PC-9 (cell line): ENCODE measurements around the gene LSG1. TPM values are rescaled to one million over a fixed set of nuclear protein-coding genes. Genes with fewer than 3 reads are reported as not detected.
A peak's percentile ranks its signal among the peaks of the same experiment; 100 is the strongest.

ENCODE experiments used
- BruUV-seq: library from RNA; stranded (reverse); fragments of 400-500 nt; replicated peaks from 2 replicates; lab custom pipeline; 2021; lab: Mats Ljungman, UMichigan
- CTCF ChIA-PET: fragments of 300-600 bp; sonication (Branson Sonifier 250); formaldehyde crosslinking; loops from one replicate; lab custom pipeline; 2022; ENCODE audit warnings: antibody characterized with exemption; lab: Charles Lee
- POLR2A ChIA-PET: fragments of 300-600 bp; sonication (Branson Sonifier 250); formaldehyde crosslinking; loops from one replicate; lab custom pipeline; 2022; ENCODE audit warnings: antibody characterized with exemption; ENCODE audit not compliant: unreplicated experiment; lab: Charles Lee
- DNase-seq, 2 experiments: peaks; one replicate each; pipeline versions ENCODE4 v3.0.0 to v3.0.0-alpha.2; 2015 to 2022; ENCODE audit warnings: mixed read lengths in 1 of 2
- H2AFZ ChIP-seq: fragments of 200-600 bp; sonication (generic); 2 replicates; pipeline ENCODE4 v1.8.1; 2017; ENCODE audit warnings: antibody characterized with exemption
- H3F3A ChIP-seq: fragments of 200-600 bp; sonication (generic); 2 replicates; pipeline ENCODE4 v1.8.1; 2017; ENCODE audit warnings: antibody characterized with exemption, mild to moderate bottlenecking, low read depth; ENCODE audit not compliant: insufficient read depth
- H3K27ac ChIP-seq: fragments of 200-600 bp; sonication (generic); 2 replicates; pipeline ENCODE4 v1.6.1; 2016; ENCODE audit warnings: mixed run types
- H3K27me3 ChIP-seq: fragments of 200-600 bp; sonication (generic); 2 replicates; pipeline ENCODE4 v1.6.1; 2016; ENCODE audit warnings: low read depth, mixed run types; ENCODE audit not compliant: insufficient read depth
- H3K36me3 ChIP-seq: fragments of 200-600 bp; sonication (generic); 2 replicates; pipeline ENCODE4 v1.6.1; 2016; ENCODE audit warnings: low read depth, mixed run types
- H3K4me1 ChIP-seq: fragments of 200-600 bp; sonication (generic); replicated peaks from 2 replicates; pipeline ENCODE4 v1.6.1; 2016; ENCODE audit warnings: mixed run types; ENCODE audit not compliant: insufficient read depth
- H3K4me2 ChIP-seq: fragments of 200-600 bp; sonication (generic); 2 replicates; pipeline ENCODE4 v1.6.1; 2017; ENCODE audit warnings: mixed run types
- H3K4me3 ChIP-seq: fragments of 200-600 bp; sonication (generic); 2 replicates; pipeline ENCODE4 v1.6.1; 2016; ENCODE audit warnings: mixed run types
- H3K79me2 ChIP-seq: fragments of 200-600 bp; sonication (generic); 2 replicates; pipeline ENCODE4 v1.6.1; 2017; ENCODE audit warnings: low read depth, mixed run types
- H3K9me2 ChIP-seq: fragments of 200-600 bp; sonication (generic); 2 replicates; pipeline ENCODE4 v1.8.1; 2017; ENCODE audit warnings: mild to moderate bottlenecking; ENCODE audit not compliant: insufficient read depth
- H3K9me3 ChIP-seq: fragments of 200-600 bp; sonication (generic); 2 replicates; pipeline ENCODE4 v1.8.1; 2016; ENCODE audit warnings: low read depth; ENCODE audit not compliant: insufficient read depth
- H4K20me1 ChIP-seq: fragments of 200-600 bp; sonication (generic); 2 replicates; pipeline ENCODE4 v1.8.1; 2017; ENCODE audit not compliant: insufficient read depth
- EZH2 ChIP-seq: fragments of 200-600 bp; sonication (generic); IDR thresholded peaks from 2 replicates; pipeline ENCODE4 v1.8.0; 2017; ENCODE audit warnings: antibody characterized with exemption, low read depth
- intact Hi-C: fragments of 100-400 bp; cut with micrococcal nuclease; formaldehyde crosslinking; loops from one replicate; pipeline ENCODE4 v1.10.0; 2022; ENCODE audit not compliant: unreplicated experiment
- total RNA-seq: library from RNA; stranded (reverse); gene quantifications from 2 replicates; pipeline ENCODE4 v1.2.3, GENCODE V29; 2021
- TF ChIP-seq, protein P1 (sequence below): fragments of 200-600 bp; sonication (generic); conservative IDR thresholded peaks from 2 replicates; pipeline ENCODE4 v1.6.1; 2017; ENCODE audit warnings: mixed run types, antibody characterized with exemption, mild to moderate bottlenecking, moderate library complexity

The LSG1 gene
- total RNA-seq, 1 experiment from 2014 or later = 71.8 TPM

DNA sequence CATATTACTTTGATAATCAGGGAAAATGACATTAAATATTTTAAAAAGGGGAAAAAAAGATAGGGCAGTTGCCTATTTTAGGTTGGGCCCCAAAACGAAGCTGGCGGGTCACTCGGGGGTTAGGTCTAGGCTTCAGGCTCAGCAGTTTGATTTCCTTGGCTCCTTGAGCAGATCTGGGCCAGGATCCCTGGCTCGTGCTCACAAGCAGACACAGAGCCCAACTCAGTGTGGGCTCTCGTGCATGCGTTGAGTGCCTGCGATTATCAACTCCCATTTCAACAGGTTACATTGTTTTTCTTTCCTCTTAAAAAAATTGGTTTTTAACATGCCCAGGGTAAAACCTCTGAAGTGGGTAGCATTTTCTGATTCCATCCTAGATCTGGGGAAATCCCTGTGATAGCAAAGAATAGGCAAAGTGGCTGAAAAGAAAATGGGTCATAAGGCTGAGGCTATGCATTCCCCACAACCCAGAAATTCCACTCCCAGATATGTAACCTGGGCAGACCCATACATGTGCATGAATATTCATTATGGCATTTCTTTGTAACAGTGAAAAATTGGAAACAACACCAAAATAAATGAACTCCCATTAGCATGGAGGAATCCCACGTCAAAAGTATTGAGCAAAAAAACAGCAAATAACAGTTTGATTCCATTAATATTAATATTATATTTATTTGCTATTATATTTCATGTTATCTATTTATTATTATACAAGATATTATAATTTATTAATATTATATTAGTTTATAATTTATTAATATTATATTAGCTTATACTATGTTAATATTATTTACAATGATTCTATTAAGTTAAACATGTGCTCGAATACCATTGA, 41.5 kb upstream of the LSG1 start:
- Histone ChIP-seq H3K9me3 (no peaks in the 10 kb centered on the region), H3K27ac (no peak overlapping the region), H3K9me2 (no peaks in the 10 kb centered on the region), H4K20me1 (no peaks in the 10 kb centered on the region), H3K79me2 (no peaks in the 10 kb centered on the region), H3K4me3 (no peak overlapping the region), H2AFZ (no peak overlapping the region), H3F3A (peaks cover 49% of the 10 kb centered on the region), H3K4me1 (peaks cover 48% of the 10 kb centered on the region), H3K4me2 (no peak overlapping the region), H3K36me3 (no peaks in the 10 kb centered on the region), H3K27me3 (no peaks in the 10 kb centered on the region)
- POLR2A ChIA-PET = no interaction called here
- TF ChIP-seq, protein P1, sequence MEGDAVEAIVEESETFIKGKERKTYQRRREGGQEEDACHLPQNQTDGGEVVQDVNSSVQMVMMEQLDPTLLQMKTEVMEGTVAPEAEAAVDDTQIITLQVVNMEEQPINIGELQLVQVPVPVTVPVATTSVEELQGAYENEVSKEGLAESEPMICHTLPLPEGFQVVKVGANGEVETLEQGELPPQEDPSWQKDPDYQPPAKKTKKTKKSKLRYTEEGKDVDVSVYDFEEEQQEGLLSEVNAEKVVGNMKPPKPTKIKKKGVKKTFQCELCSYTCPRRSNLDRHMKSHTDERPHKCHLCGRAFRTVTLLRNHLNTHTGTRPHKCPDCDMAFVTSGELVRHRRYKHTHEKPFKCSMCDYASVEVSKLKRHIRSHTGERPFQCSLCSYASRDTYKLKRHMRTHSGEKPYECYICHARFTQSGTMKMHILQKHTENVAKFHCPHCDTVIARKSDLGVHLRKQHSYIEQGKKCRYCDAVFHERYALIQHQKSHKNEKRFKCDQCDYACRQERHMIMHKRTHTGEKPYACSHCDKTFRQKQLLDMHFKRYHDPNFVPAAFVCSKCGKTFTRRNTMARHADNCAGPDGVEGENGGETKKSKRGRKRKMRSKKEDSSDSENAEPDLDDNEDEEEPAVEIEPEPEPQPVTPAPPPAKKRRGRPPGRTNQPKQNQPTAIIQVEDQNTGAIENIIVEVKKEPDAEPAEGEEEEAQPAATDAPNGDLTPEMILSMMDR = no peak
- no peak for TF ChIP-seq EZH2
- CTCF ChIA-PET = interaction anchor here (0.7 kb wide), 1 partner anchor 1610 kb away, joined by 4 read pairs; no protein-coding TSS in a partner anchor
- no TSS peak for BruUV-seq
- intact Hi-C loops = no loop called here
- DNase-seq = no peak

DNA sequence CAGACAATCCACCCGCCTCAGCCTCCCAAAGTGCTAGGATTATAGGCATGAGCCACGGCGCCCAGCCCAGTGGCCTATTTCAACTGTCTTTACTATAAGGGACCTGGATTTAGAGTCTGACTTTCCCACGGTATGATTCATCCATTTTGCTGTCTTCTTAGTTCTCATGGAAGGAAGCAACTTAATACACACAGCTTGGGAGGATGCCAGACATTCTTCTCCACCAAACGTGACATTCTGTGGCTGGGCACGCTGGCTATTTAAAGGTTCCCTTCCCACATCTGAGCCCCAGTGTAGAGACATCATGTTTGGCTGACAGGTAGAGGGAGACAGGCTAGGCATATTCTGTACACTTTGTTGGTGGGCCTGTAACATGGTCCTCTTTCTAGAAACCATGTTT, 39.9 kb upstream of the LSG1 start:
- H3K4me3 ChIP-seq = no peak overlapping the region
- no peaks in the 10 kb centered on the region for H3K9me3 ChIP-seq
- H3K27me3 ChIP-seq = no peaks in the 10 kb centered on the region
- DNase-seq = peak; percentile 89 to 99
- intact Hi-C loops = no loop called here
- POLR2A ChIA-PET = interaction anchor here (0.6 kb wide), 1 partner anchor 85 kb away, joined by 25 read pairs; no protein-coding TSS in a partner anchor
- TF ChIP-seq EZH2 = no peak
- TF ChIP-seq, protein P1 = no peak
- peak overlapping the region; percentile 31 for H3K4me2 ChIP-seq
- no peaks in the 10 kb centered on the region for H3K9me2 ChIP-seq
- H2AFZ ChIP-seq = no peak overlapping the region
- CTCF ChIA-PET = no interaction called here
- H4K20me1 ChIP-seq = no peaks in the 10 kb centered on the region
- H3K79me2 ChIP-seq = no peaks in the 10 kb centered on the region
- peaks cover 48% of the 10 kb centered on the region for H3F3A ChIP-seq
- no peaks in the 10 kb centered on the region for H3K36me3 ChIP-seq
- no TSS peak for BruUV-seq
- H3K4me1 ChIP-seq = peaks cover 47% of the 10 kb centered on the region
- peak overlapping the region; percentile 54 for H3K27ac ChIP-seq

GRCh38 chr3:194711286-194711685, 39.3 kb upstream of the LSG1 start:
- no peak for TF ChIP-seq EZH2
- TF ChIP-seq, protein P1 = no peak
- intact Hi-C loops = no loop called here
- H3K4me1 ChIP-seq = peaks cover 47% of the 10 kb centered on the region
- CTCF ChIA-PET = no interaction called here
- H3K9me3 ChIP-seq = no peaks in the 10 kb centered on the region
- no peaks in the 10 kb centered on the region for H3K79me2 ChIP-seq
- peak overlapping the region; percentile 31 for H3K4me2 ChIP-seq
- H3K9me2 ChIP-seq = no peaks in the 10 kb centered on the region
- H3K4me3 ChIP-seq = no peak overlapping the region
- no peaks in the 10 kb centered on the region for H3K27me3 ChIP-seq
- no peak for DNase-seq
- no peak overlapping the region for H2AFZ ChIP-seq
- no peaks in the 10 kb centered on the region for H4K20me1 ChIP-seq
- BruUV-seq = no TSS peak
- H3K36me3 ChIP-seq = no peaks in the 10 kb centered on the region
- POLR2A ChIA-PET = interaction anchor here (0.6 kb wide), 1 partner anchor 84 kb away, joined by 25 read pairs; no protein-coding TSS in a partner anchor
- H3F3A ChIP-seq = peaks cover 46% of the 10 kb centered on the region
- H3K27ac ChIP-seq = peak overlapping the region; percentile 54
